Upper lobe of left lung (tissue), 4 donors: ENCODE data around the gene ACACB.

Experiments used
- EP300 ChIP-seq, 4 donors: sonication (generic); formaldehyde crosslinking; IDR thresholded peaks; one replicate each; pipeline ENCODE4 v1.5.1; 2017; ENCODE audit warnings: antibody characterized with exemption in 4 of 4, control low read depth in 2 of 4
- POLR2A ChIP-seq, 4 donors: fragments of 450-650 bp; IDR thresholded peaks; one replicate each; pipeline ENCODE4 v1.5.1; 2016 to 2017; ENCODE audit warnings: antibody characterized with exemption in 4 of 4, mild to moderate bottlenecking in 2 of 4
- POLR2AphosphoS5 ChIP-seq, 2 donors: sonication (generic); formaldehyde crosslinking; IDR thresholded peaks; one replicate each; pipeline ENCODE4 v1.5.1; 2017; ENCODE audit warnings: antibody characterized with exemption in 2 of 2
- TF ChIP-seq, protein P1 (sequence below), 6 experiments: fragments of 450-650 bp in 4 of 6; fragments of 200-600 bp in 2 of 6; sonication (generic) in 2 of 6; IDR thresholded peaks; one replicate each; pipeline ENCODE4 v1.5.1; 2016 to 2019; ENCODE audit warnings: antibody characterized with exemption in 6 of 6

DNA sequence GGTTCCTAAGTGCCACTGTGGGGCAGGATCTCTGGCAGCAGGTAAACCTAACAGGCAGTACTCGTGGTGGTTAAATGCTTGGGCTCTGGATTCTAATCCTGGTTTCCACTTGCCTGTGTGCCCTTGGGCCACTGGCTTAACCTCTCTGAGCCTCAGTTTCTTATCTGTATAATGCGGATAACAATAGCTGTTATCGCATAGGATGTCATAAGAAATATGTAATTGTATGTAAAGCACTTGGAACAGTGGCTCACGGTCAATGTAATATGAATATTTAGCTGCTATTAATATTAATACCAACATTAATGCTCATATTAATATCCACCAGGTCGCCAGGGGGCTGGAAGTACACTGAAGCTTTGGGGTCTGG lies 175.9 kb downstream of the ACACB start:
- TF ChIP-seq, protein P1, sequence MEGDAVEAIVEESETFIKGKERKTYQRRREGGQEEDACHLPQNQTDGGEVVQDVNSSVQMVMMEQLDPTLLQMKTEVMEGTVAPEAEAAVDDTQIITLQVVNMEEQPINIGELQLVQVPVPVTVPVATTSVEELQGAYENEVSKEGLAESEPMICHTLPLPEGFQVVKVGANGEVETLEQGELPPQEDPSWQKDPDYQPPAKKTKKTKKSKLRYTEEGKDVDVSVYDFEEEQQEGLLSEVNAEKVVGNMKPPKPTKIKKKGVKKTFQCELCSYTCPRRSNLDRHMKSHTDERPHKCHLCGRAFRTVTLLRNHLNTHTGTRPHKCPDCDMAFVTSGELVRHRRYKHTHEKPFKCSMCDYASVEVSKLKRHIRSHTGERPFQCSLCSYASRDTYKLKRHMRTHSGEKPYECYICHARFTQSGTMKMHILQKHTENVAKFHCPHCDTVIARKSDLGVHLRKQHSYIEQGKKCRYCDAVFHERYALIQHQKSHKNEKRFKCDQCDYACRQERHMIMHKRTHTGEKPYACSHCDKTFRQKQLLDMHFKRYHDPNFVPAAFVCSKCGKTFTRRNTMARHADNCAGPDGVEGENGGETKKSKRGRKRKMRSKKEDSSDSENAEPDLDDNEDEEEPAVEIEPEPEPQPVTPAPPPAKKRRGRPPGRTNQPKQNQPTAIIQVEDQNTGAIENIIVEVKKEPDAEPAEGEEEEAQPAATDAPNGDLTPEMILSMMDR (IDR thresholded peaks at IDR 0.05), result no peak
- TF ChIP-seq EP300 (IDR thresholded peaks at IDR 0.05), result no peak
- no peak for TF ChIP-seq POLR2AphosphoS5 (IDR thresholded peaks at IDR 0.05)
- TF ChIP-seq POLR2A (IDR thresholded peaks at IDR 0.05), result no peak
